Ramos (cell line): ENCODE results near the gene PTGIS.

ENCODE experiments used
- in situ Hi-C: fragments of 300-500 bp; cut with MboI; formaldehyde crosslinking; loops from one replicate; pipeline ENCODE4 v1.14.3; 2022; ENCODE audit warnings: low sequenced_read_pairs; ENCODE audit not compliant: unreplicated experiment

The PTGIS gene

DNA sequence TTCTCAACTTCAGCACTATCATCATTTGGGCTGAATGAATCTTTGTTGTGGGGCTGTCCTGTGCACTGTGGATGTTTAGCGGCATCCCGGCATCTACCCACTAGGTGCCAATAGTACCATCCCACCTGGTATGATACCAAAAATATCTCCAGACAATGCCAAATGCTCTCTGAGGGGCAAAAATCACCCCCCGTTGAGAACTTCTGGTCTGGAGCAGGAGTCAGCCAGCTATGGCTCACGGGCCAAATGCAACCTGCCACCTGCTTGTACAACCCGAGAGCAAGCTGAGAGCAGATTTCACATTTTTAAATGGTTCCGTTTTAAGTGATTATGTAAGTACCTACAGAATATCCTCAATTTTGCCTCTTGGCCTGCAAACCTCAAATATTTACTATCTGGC is 112.2 kb downstream of the PTGIS start:
- in situ Hi-C loops = no loop called here
